ENCODE results near the gene DPF3. TPM values are rescaled to one million over a fixed set of nuclear protein-coding genes. Genes with fewer than 3 reads are reported as not detected.

The DPF3 gene
- total RNA-seq, 3 donors from 2014 or later, result 0.32 to 2.8 (median 1.3) TPM

GRCh38 chr14:72686832-72687231 lies 207.1 kb downstream of the DPF3 start:
- Histone ChIP-seq H3K27me3 (no peaks in the 10 kb centered on the region), H3K4me3 (no peak overlapping the region), H3K36me3 (no peaks in the 10 kb centered on the region), H3K9me3 (no peaks in the 10 kb centered on the region), H3K27ac (no peak overlapping the region), H3K4me1 (no peaks in the 10 kb centered on the region)
- intact Hi-C loops (cut with DNase I; ENCODE audit: low total_unique reads), result no loop called here
- DNase-seq (ENCODE audit: low spot score in 2 of 2), result no peak
- TF ChIP-seq CTCF (IDR thresholded peaks at IDR 0.05), result no peak
- no peak for TF ChIP-seq POLR2AphosphoS5 (IDR thresholded peaks at IDR 0.05)
- TF ChIP-seq POLR2A (IDR thresholded peaks at IDR 0.05), result no peak

DNA sequence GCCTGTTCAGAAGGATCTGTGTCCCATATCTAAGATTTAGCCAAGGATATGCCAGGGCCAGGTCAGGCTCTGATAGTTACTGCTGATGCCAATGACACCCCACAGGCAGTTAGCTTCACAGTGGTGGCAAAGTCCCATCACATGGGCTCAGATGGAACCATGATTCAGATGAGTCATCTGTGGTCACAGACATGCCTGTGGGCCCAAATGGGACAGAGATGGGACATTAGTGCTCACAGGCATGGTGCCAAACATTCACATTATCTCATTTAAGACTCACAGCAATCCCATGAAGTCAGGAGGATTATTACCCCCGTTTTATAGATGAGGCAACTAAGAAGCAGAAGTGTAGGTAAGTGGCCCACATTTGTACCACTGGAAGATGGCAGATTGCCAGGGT lies 207.8 kb downstream of the DPF3 start:
- no peak for DNase-seq (ENCODE audit: low spot score in 2 of 2)
- H3K4me3 ChIP-seq, result no peak overlapping the region
- H3K27ac ChIP-seq, result no peak overlapping the region
- H3K27me3 ChIP-seq, result no peaks in the 10 kb centered on the region
- no peaks in the 10 kb centered on the region for H3K9me3 ChIP-seq
- H3K4me1 ChIP-seq, result no peaks in the 10 kb centered on the region
- no peak for TF ChIP-seq POLR2AphosphoS5 (IDR thresholded peaks at IDR 0.05)
- no peak for TF ChIP-seq POLR2A (IDR thresholded peaks at IDR 0.05)
- no peak for TF ChIP-seq CTCF (IDR thresholded peaks at IDR 0.05)
- intact Hi-C loops (cut with DNase I; ENCODE audit: low total_unique reads), result no loop called here
- no peaks in the 10 kb centered on the region for H3K36me3 ChIP-seq

DNA sequence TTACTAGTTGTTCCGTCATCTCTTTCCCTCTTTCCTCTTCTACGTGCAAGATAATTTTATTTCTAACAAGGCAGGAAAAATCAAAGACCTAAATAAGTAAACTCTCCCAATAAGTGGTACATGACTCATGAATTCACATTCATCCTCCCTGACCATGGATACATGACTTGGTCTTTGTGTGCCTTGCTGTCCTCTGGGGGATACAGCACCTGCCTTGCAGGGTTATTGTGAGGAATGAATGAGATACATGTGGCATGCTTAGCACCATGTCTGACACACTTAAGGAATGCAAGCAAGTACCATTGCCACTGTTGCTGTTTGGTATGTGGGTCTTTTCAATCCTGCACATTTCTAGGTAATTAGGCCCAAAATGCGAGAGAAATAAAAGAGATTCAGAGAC lies 208.4 kb downstream of the DPF3 start:
- intact Hi-C loops (cut with DNase I; ENCODE audit: low total_unique reads), result no loop called here
- H3K36me3 ChIP-seq, result no peaks in the 10 kb centered on the region
- no peak overlapping the region for H3K27ac ChIP-seq
- no peak for TF ChIP-seq POLR2AphosphoS5 (IDR thresholded peaks at IDR 0.05)
- TF ChIP-seq CTCF (IDR thresholded peaks at IDR 0.05), result no peak
- no peak for TF ChIP-seq POLR2A (IDR thresholded peaks at IDR 0.05)
- DNase-seq (ENCODE audit: low spot score in 2 of 2), result no peak
- no peaks in the 10 kb centered on the region for H3K9me3 ChIP-seq
- no peaks in the 10 kb centered on the region for H3K4me1 ChIP-seq
- no peak overlapping the region for H3K4me3 ChIP-seq
- no peaks in the 10 kb centered on the region for H3K27me3 ChIP-seq

GRCh38 chr14:72683787-72684186 lies 210.1 kb downstream of the DPF3 start:
- Histone ChIP-seq H3K9me3 (no peaks in the 10 kb centered on the region), H3K4me1 (no peaks in the 10 kb centered on the region), H3K4me3 (no peak overlapping the region), H3K27me3 (no peaks in the 10 kb centered on the region), H3K27ac (no peak overlapping the region), H3K36me3 (no peaks in the 10 kb centered on the region)
- no peak for DNase-seq (ENCODE audit: low spot score in 2 of 2)
- TF ChIP-seq POLR2A (IDR thresholded peaks at IDR 0.05) (no peak), POLR2AphosphoS5 (IDR thresholded peaks at IDR 0.05) (no peak), CTCF (IDR thresholded peaks at IDR 0.05) (no peak)
- intact Hi-C loops (cut with DNase I; ENCODE audit: low total_unique reads), result no loop called here

DNA sequence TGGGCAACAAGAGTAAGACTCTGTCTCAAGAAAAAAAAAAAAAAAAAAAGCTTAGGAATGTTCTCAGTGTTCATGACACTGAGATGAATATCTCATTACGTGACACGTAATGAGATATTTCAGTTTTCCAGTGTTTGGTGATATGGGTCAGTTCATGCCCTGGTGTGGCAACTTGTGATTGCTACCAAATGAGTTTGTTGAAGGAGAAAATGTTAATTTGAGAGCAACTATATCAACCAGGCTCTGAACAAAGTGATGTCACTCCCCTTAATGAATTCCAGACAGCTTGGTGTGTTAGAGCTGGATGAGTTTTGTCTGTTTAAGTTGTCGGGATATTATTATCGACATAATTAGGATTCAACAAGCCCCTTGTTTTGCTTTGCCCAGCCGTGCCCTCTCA lies 211.7 kb downstream of the DPF3 start:
- H3K4me3 ChIP-seq, result no peak overlapping the region
- no peaks in the 10 kb centered on the region for H3K36me3 ChIP-seq
- DNase-seq (ENCODE audit: low spot score in 2 of 2), result no peak
- intact Hi-C loops (cut with DNase I; ENCODE audit: low total_unique reads), result no loop called here
- H3K27me3 ChIP-seq, result no peaks in the 10 kb centered on the region
- TF ChIP-seq CTCF (IDR thresholded peaks at IDR 0.05) (no peak), POLR2AphosphoS5 (IDR thresholded peaks at IDR 0.05) (no peak), POLR2A (IDR thresholded peaks at IDR 0.05) (no peak)
- no peak overlapping the region for H3K27ac ChIP-seq
- no peaks in the 10 kb centered on the region for H3K4me1 ChIP-seq
- no peaks in the 10 kb centered on the region for H3K9me3 ChIP-seq
